Measurements from ENCODE around the gene KLHDC4. TPM values are rescaled to one million over a fixed set of nuclear protein-coding genes. Genes with fewer than 3 reads are reported as not detected.
A peak's percentile ranks its signal among the peaks of the same experiment; 100 is the strongest.

Gene KLHDC4
- polyA plus RNA-seq, 3 donors = 11.2 to 26.4 (median 12.6) TPM

- Histone ChIP-seq H3K79me2 (ENCODE audit: insufficient read depth, low read length) (no peaks in the 10 kb centered on the region), H3K36me3 (replicated peaks in 1 of 2; ENCODE audit: control insufficient read depth in 1 of 2, insufficient read depth in 2 of 2, low read length in 2 of 2) (peaks cover 10 to 50% of the 10 kb centered on the region in 2 donors), H4K20me1 (ENCODE audit: insufficient read depth, low read length) (no peaks in the 10 kb centered on the region), H3K9me3 (replicated peaks in 1 of 2; ENCODE audit: control insufficient read depth in 1 of 2, insufficient read depth in 1 of 2, low read length in 2 of 2) (no peaks in the 10 kb centered on the region), H3K27me3 (ENCODE audit: control insufficient read depth in 2 of 2, insufficient read depth in 2 of 2, low read length in 2 of 2) (no peaks in the 10 kb centered on the region), H3K4me1 (ENCODE audit: control insufficient read depth in 1 of 2, insufficient read depth in 2 of 2, low read length in 2 of 2) (no peaks in the 10 kb centered on the region), H3K4me2 (replicated peaks; ENCODE audit: extremely low read depth, low read length, poor library complexity, severe bottlenecking) (no peak overlapping the region), H3K27ac (ENCODE audit: low read depth in 1 of 2, low read length in 2 of 2) (no peak overlapping the region), H3K4me3 (replicated peaks in 1 of 3; ENCODE audit: low read depth in 2 of 3, low read length in 3 of 3) (no peak overlapping the region), H3K9ac (ENCODE audit: insufficient read depth, low read length, poor library complexity, severe bottlenecking) (no peak overlapping the region), H2AFZ (ENCODE audit: insufficient read depth, low read depth, low read length, poor library complexity, severe bottlenecking) (no peak overlapping the region)
- Mint-ChIP-seq H3K4me3 (no peak overlapping the region), H3K36me3 (peaks cover 36 to 66% of the 10 kb centered on the region in 2 donors), H3K9me3 (no peaks in the 10 kb centered on the region), H3K27me3 (ENCODE audit: low read depth in 3 of 3) (peaks cover 0 to 1% (median 0%) of the 10 kb centered on the region in 3 donors), H3K27ac (no peak overlapping the region), H3K4me1 (peaks cover 8% of the 10 kb centered on the region)
- DNase-seq = no peak
- 83% methylated on average over 6 of the region's 11 CpGs for WGBS (ENCODE audit: insufficient coverage)
- intact Hi-C loops (cut with micrococcal nuclease) = no loop called here
- no peak for TF ChIP-seq CTCF (IDR thresholded peaks at IDR 0.05)
Measured at GRCh38 chr16:87701078-87701460, 64.7 kb downstream of the KLHDC4 start.

- Mint-ChIP-seq H3K4me1 (peaks cover 8% of the 10 kb centered on the region), H3K36me3 (peaks cover 41 to 68% of the 10 kb centered on the region in 2 donors), H3K4me3 (no peak overlapping the region), H3K27ac (peak overlapping the region in 1 of 7 donors; percentile 25), H3K27me3 (ENCODE audit: low read depth in 3 of 3) (peaks cover 0 to 1% (median 0%) of the 10 kb centered on the region in 3 donors), H3K9me3 (no peaks in the 10 kb centered on the region)
- intact Hi-C loops (cut with micrococcal nuclease) = no loop called here
- Histone ChIP-seq H3K9me3 (replicated peaks in 1 of 2; ENCODE audit: control insufficient read depth in 1 of 2, insufficient read depth in 1 of 2, low read length in 2 of 2) (no peaks in the 10 kb centered on the region), H3K4me2 (replicated peaks; ENCODE audit: extremely low read depth, low read length, poor library complexity, severe bottlenecking) (no peak overlapping the region), H3K4me1 (ENCODE audit: control insufficient read depth in 1 of 2, insufficient read depth in 2 of 2, low read length in 2 of 2) (no peaks in the 10 kb centered on the region), H3K4me3 (replicated peaks in 1 of 3; ENCODE audit: low read depth in 2 of 3, low read length in 3 of 3) (no peak overlapping the region), H3K9ac (ENCODE audit: insufficient read depth, low read length, poor library complexity, severe bottlenecking) (no peak overlapping the region), H3K27me3 (ENCODE audit: control insufficient read depth in 2 of 2, insufficient read depth in 2 of 2, low read length in 2 of 2) (no peaks in the 10 kb centered on the region), H3K36me3 (replicated peaks in 1 of 2; ENCODE audit: control insufficient read depth in 1 of 2, insufficient read depth in 2 of 2, low read length in 2 of 2) (peaks cover 14 to 55% of the 10 kb centered on the region in 2 donors), H2AFZ (ENCODE audit: insufficient read depth, low read depth, low read length, poor library complexity, severe bottlenecking) (no peak overlapping the region), H3K79me2 (ENCODE audit: insufficient read depth, low read length) (no peaks in the 10 kb centered on the region), H3K27ac (ENCODE audit: low read depth in 1 of 2, low read length in 2 of 2) (no peak overlapping the region), H4K20me1 (ENCODE audit: insufficient read depth, low read length) (no peaks in the 10 kb centered on the region)
- 88% methylated on average over 16 of the region's 19 CpGs for WGBS (ENCODE audit: insufficient coverage)
- no peak for TF ChIP-seq CTCF (IDR thresholded peaks at IDR 0.05)
- DNase-seq = no peak
Measured at GRCh38 chr16:87700406-87701077, 65.2 kb downstream of the KLHDC4 start.

Measured in CD14-positive monocyte (primary cell).